DMS53 treated with DMSO at 0.1 percent for 48 hours (cell line): Measurements from ENCODE around the gene MLEC.
"Not testable (repeated sequence)": the region's sequence is repeated elsewhere in the genome, so short reads cannot be mapped to it uniquely, and the experiment has no call there.

Experiments
- DNase-seq: peaks from one replicate; lab custom pipeline; 2025; ENCODE audit not compliant: unreplicated experiment; lab: John Stamatoyannopoulos, UW

The MLEC gene

DNA sequence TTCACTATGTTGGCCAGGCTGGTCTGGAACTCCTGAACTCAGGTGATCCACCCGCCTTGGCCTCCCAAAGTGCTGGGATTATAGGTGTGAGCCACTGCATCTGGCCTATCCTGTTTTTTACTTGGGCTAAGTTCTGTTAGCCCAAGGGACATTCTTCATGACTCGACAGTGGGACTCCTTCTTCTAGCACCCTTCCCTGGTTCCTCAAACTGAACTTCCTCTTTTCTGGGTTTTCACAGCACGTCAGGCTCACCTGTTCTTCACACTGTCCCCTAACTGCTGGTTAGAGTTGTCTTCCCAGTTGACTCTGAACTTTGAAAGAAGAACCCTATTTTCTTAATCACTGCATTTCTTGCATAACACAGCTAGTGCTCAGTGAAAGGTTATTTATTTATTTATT is 24.1 kb upstream of the MLEC start:
- no peak for DNase-seq

DNA sequence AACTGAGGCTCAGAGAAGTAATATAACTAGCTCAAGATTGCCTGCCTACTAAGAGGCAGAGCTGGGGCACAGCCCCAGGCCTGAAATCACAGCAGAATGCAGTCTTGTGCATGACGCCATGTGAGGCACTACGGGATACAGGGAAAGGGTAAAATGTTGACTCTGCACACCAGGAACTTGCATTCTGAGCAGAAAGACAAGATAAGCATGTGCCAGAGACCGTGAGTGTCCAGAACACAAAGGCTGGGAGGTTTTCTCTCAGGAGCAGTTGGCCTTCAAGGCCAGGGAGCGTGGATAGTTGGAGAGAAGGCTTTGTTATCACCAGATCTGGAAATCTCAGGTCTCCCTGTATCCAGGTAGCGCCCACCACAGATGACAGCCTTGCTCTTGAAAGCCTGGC is 23.2 kb upstream of the MLEC start:
- no peak for DNase-seq

DNA sequence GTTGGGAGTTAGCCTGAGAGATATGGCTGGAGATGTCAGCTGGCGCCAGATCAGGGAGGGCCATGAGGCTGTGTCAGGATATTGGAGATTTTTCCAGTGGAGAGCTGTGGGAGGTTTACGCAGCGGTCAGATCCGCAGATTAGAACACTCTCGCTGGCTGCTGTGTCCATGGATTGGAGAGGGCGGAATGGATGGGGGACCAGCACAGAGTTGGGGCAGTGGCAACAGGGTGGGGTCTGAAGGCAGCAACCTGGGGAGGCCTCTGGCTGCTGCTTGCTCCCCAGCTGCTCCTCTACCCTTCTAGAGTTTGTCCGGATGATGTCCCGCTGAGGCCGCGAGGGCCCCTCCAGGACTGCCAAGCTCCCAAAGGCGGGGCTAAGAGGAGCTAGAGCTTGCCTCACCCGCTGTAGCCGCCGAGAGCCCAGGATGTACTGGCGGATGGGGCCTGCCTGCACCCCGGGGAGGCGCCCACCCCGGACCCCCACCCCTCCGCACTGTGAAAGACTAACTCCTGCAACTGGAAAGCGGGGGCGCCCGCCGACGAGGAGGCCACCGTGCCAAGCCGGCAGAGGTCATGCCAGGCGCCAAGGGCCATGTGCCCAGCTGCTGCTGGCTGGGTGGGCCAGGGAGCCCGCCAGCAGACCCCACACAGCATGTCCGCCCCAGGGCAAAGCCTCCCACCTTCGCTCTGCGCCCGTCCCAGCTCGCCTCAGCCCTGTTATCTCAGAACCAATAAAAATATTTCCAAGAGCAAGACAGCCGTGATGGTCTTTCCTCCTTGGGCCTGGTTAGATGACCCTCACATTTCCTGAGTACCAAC is 20.2 kb upstream of the MLEC start:
- DNase-seq = no peak

- no peak for DNase-seq
Measured at GRCh38 chr12:120668091-120668867, 18.7 kb upstream of the MLEC start.

GRCh38 chr12:120668868-120669840 is 17.8 kb upstream of the MLEC start:
- no peak for DNase-seq

- not testable (repeated sequence) for DNase-seq
Measured at GRCh38 chr12:120670237-120670636, 16.7 kb upstream of the MLEC start.

GRCh38 chr12:120670667-120671066 is 16.3 kb upstream of the MLEC start:
- no peak for DNase-seq

DNA sequence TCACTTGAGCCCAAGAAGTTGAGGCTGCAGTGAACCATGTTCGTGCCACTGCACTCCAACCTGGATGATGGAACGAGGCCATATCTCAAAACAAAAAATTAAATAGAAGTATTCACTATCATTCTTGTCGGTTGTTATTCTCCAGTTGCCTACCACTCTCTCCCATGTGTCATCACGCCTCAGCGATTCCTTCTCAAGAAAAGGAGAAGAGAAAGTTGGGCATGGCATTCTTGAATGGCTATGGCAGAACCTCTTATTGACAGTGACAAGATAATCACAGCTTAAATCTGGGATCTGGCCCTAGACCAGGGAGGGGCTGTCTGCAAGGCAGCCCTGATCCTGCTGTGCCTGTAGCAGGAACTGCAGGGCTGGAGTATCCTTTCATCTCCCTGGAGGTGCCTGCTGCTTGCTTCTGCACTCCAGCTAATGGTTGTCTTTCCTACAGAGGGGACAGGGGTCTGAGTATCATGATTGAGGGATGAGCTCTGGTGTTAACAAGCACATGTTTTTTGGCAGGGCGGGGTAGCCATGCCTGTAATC is 12.8 kb upstream of the MLEC start:
- DNase-seq = no peak

GRCh38 chr12:120677765-120678473 is 9.0 kb upstream of the MLEC start:
- DNase-seq = no peak

GRCh38 chr12:120678572-120678971 is 8.4 kb upstream of the MLEC start:
- no peak for DNase-seq

GRCh38 chr12:120680165-120680738 is 6.7 kb upstream of the MLEC start:
- DNase-seq = no peak

DNA sequence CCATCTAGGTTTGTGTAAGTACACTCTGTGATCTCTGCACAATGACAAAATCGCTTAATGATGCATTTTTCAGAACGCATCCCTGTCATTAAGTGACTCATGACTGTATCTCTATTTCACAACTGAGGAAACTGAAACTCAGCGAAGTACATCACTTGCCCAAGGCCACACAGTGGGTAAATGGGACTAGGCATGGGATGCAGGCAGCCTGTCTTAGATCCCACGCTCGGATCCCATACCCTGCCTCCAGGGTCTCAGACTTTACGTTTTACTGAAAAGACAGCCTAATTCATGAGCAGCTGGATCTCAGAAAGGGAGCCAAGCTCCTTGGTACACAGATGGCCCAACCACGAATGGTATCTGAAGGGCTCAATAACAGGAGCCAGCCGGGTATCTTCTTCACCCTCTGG is 2.4 kb upstream of the MLEC start:
- DNase-seq = no peak

GRCh38 chr12:120685522-120685921 is 1.4 kb upstream of the MLEC start:
- DNase-seq = no peak

DNA sequence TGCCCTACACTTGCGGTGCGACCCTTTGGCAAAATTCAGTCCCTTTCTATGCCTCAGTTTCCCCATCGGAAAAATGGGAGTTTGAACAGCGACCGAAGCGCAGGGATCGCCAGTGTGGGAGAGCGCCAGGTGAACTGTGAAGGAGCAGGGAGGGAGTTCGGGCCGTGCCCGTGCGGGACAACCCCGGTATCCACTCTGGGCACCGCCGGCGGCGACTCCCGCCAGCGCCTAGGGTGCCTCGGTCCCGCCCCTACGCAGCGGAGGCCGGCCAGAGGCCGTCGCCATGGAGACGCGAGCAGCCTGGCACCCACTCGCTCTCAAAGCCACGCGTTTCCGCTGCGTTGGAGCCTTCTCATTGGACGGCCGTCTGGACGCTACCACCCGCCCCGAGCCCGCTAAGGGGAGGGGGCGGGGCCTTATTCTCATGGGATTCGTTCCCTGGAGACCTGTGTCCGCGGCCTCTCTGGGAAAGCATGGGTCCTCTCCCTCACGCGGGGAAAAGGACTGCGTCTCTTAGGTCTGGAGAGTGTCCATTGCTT is 729 bp upstream of the MLEC start:
- peak; percentile 100 for DNase-seq

GRCh38 chr12:120687578-120688289 is 785 bp downstream of the MLEC start:
- DNase-seq = peak; percentile 13

- no peak for DNase-seq
Measured at GRCh38 chr12:120688527-120689071, 1.6 kb downstream of the MLEC start.

- no peak for DNase-seq
Measured at GRCh38 chr12:120689397-120690082, 2.6 kb downstream of the MLEC start.

DNA sequence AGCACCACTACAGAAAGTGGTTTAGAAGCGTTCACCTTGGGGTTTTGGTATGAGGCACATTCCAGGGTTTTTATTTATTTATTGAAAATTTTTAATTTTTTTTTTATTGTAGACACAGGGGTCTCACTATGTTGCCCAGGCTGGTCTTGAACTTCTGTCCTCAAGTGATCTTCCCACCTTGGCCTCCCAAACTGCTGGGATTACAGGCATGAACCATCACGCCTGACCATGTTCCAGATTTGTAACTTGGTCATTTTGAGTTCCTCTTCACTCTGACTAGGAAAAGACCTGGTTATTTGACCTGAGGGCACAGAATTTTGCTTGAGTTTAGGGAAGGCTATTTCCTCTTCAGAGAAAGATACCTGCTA is 3.1 kb downstream of the MLEC start:
- no peak for DNase-seq
